Testis (tissue), 2 donors: ENCODE results near the gene PLCB1.

Experiments used
- POLR2A ChIP-seq: fragments of 450-650 bp; IDR thresholded peaks from one replicate; pipeline ENCODE4 v1.6.1; 2017; ENCODE audit warnings: antibody characterized with exemption, mild to moderate bottlenecking, moderate library complexity
- TF ChIP-seq, protein P1 (sequence below), 3 experiments: fragments of 450-650 bp in 2 of 3; fragments of 200-600 bp in 1 of 3; sonication (generic) in 1 of 3; IDR thresholded peaks; one replicate each; pipeline ENCODE4 v1.5.1; 2016 to 2019; ENCODE audit warnings: antibody characterized with exemption in 3 of 3, mild to moderate bottlenecking in 2 of 3, moderate library complexity in 1 of 3

- TF ChIP-seq, protein P1, sequence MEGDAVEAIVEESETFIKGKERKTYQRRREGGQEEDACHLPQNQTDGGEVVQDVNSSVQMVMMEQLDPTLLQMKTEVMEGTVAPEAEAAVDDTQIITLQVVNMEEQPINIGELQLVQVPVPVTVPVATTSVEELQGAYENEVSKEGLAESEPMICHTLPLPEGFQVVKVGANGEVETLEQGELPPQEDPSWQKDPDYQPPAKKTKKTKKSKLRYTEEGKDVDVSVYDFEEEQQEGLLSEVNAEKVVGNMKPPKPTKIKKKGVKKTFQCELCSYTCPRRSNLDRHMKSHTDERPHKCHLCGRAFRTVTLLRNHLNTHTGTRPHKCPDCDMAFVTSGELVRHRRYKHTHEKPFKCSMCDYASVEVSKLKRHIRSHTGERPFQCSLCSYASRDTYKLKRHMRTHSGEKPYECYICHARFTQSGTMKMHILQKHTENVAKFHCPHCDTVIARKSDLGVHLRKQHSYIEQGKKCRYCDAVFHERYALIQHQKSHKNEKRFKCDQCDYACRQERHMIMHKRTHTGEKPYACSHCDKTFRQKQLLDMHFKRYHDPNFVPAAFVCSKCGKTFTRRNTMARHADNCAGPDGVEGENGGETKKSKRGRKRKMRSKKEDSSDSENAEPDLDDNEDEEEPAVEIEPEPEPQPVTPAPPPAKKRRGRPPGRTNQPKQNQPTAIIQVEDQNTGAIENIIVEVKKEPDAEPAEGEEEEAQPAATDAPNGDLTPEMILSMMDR (IDR thresholded peaks at IDR 0.05), result no peak
- TF ChIP-seq POLR2A, result no peak
Measured at GRCh38 chr20:8515810-8516435, 383.9 kb downstream of the PLCB1 start.
